Stimulated activated CD8-positive, alpha-beta memory T cell treated with anti-CD3 and anti-CD28 coated beads, Interleukin-15, amount 100 ng/mL, for 24 hours (primary cell): ENCODE results near the gene MRAS.
"Not testable (repeated sequence)": the region's sequence is repeated elsewhere in the genome, so short reads cannot be mapped to it uniquely, and the experiment has no call there.

ENCODE experiments used
- DNase-seq: peaks from one replicate; pipeline ENCODE4 v3.0.0-alpha.2; 2020; ENCODE audit warnings: low read depth

The MRAS gene

DNA sequence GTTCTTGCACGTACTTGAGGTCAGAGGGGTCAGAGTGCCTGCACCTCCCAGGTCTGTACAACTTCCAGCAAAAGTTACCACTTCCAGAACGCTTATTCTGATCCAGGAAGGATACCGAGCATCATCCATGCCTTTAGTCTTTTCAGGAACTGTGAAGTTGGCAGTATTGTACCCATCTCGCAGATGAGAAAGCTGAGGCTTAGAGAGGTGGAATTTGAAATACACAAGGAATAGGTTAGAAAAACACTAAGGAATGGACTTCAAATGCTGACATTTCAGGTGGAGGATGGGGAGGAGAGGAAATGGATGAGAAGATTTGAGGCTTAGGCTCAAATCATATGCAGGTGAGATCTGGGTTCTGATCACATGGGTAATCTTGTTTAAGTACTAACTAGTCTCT lies 97.3 kb downstream of the MRAS start:
- DNase-seq = no peak

- DNase-seq = no peak
These were observed 100.3 kb downstream of the MRAS start for GRCh38 chr3:138448631-138449030.

DNA sequence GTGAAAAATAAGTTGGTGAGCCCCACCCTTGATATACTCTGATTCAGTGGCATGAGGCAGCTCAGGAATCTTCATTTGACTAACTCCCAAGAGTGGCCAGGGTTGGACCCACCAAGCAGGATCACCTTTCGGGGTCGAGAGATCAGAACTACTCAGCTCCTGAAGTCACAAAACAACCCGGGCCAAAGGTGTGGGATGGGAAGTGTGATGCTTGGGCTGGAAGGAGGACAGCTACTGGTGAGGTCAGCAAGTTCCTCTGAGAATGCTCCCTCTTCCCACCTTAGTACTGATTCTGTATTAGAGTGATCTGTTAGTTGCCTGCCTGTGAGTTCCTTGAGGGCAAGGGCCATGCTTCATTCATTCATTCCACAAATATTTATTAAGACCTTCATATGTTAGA lies 101.1 kb downstream of the MRAS start:
- DNase-seq = no peak

DNA sequence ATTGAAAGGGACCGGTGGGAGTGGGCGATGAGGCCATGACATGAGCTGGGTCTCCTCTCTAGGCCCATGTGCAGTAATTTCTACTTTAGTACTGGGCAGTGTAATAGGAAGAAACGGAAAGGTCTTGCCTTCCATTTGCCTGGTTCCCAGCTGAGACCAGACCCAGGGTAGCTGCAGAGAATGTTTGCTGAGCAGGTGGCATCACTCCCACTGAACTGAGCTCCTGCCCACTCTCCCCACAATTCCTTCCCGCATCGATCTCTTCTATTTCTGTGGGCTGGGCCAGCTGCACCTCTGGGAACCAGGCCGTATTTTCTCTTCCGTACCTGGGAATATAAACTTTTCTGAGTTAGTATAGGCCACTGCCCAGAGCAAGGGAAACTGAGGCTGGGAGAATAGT lies 101.8 kb downstream of the MRAS start:
- no peak for DNase-seq

- no peak for DNase-seq
These were observed 102.5 kb downstream of the MRAS start for GRCh38 chr3:138450704-138451424.

- DNase-seq = no peak
These were observed 103.3 kb downstream of the MRAS start for GRCh38 chr3:138451595-138452162.

DNA sequence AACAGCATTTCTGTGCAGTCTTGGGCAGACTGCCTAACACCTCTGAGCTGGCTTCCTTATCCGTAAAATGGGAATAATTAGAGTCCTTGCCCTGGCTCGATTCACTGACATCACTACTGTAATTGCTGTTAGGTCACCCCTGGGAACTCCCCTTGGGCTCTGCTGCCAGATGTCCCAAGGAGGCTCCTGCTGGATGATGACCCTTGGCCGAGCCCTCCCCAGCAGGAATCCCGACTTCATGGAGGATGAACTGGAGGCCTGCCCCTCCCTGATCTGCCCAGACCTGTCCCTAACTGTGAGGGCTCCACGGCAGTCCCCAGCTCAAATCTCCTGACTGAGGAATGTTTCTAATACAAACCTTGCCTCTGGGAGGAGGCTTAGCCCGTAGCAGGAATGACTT lies 104.1 kb downstream of the MRAS start:
- no peak for DNase-seq

DNA sequence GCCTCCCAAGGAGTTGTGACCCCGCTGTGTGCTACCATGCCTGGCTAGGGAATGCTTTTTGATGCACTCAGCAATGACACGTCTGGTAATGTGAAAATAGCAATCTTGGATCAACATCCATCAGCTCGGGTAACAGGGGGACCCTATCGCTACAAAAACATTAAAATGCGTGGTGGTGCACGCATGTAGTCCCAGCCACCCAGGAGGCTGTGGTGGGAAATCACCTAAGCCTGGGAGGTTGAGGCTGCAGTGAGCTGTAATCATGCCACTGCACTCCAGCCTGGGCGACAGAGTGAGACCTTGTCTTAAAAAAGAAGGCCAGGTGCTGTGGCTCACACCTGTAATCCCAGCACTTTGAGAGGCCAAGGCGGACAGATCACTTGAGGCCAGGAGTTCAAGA lies 105.6 kb downstream of the MRAS start:
- DNase-seq = not testable (repeated sequence)
